Measurements from ENCODE around the gene ATF4.

DNA sequence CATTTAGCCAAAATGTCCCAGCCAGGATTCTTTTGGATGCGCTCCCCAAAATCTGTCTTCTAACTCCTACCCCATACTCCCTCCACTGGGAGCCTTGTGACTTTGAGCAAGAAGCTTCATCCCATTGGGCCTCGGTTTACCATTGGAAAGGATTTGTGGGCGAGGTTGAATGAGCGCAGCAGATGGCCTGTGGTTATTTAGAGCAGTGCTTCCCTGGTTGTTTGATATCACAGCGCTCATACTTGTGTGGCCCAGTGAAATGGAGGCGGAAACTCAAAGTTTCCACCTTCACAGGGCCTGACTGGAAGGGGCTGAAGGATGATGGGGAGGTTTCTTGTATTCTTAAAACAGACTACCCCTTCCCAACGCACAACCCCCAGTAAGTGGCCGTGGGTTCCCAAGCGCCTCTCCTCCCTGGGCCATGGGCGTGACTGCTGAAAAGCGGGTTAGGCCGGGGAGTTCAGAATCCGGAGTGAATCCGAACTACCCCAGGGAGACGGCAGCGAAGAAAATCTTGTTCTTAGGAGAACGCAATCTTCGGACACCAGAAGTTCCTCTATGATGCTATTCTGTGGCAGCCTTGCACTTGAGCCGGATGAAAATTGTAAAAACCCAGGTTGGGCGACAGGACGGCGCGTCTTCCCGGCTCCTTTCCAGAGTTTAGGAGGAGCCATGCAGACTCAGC, 1.2 kb upstream of the ATF4 start:
- TF ChIP-seq, protein P1, sequence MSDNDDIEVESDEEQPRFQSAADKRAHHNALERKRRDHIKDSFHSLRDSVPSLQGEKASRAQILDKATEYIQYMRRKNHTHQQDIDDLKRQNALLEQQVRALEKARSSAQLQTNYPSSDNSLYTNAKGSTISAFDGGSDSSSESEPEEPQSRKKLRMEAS (IDR thresholded peaks at IDR 0.05): no peak
- TF ChIP-seq, protein P2, sequence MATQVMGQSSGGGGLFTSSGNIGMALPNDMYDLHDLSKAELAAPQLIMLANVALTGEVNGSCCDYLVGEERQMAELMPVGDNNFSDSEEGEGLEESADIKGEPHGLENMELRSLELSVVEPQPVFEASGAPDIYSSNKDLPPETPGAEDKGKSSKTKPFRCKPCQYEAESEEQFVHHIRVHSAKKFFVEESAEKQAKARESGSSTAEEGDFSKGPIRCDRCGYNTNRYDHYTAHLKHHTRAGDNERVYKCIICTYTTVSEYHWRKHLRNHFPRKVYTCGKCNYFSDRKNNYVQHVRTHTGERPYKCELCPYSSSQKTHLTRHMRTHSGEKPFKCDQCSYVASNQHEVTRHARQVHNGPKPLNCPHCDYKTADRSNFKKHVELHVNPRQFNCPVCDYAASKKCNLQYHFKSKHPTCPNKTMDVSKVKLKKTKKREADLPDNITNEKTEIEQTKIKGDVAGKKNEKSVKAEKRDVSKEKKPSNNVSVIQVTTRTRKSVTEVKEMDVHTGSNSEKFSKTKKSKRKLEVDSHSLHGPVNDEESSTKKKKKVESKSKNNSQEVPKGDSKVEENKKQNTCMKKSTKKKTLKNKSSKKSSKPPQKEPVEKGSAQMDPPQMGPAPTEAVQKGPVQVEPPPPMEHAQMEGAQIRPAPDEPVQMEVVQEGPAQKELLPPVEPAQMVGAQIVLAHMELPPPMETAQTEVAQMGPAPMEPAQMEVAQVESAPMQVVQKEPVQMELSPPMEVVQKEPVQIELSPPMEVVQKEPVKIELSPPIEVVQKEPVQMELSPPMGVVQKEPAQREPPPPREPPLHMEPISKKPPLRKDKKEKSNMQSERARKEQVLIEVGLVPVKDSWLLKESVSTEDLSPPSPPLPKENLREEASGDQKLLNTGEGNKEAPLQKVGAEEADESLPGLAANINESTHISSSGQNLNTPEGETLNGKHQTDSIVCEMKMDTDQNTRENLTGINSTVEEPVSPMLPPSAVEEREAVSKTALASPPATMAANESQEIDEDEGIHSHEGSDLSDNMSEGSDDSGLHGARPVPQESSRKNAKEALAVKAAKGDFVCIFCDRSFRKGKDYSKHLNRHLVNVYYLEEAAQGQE (IDR thresholded peaks at IDR 0.05; ENCODE audit: low read depth): no peak
- TF ChIP-seq YY1 (IDR thresholded peaks at IDR 0.05; ENCODE audit: extremely low read depth, insufficient replicate concordance, low read depth, low read length): no peak
- TF ChIP-seq, protein P3, sequence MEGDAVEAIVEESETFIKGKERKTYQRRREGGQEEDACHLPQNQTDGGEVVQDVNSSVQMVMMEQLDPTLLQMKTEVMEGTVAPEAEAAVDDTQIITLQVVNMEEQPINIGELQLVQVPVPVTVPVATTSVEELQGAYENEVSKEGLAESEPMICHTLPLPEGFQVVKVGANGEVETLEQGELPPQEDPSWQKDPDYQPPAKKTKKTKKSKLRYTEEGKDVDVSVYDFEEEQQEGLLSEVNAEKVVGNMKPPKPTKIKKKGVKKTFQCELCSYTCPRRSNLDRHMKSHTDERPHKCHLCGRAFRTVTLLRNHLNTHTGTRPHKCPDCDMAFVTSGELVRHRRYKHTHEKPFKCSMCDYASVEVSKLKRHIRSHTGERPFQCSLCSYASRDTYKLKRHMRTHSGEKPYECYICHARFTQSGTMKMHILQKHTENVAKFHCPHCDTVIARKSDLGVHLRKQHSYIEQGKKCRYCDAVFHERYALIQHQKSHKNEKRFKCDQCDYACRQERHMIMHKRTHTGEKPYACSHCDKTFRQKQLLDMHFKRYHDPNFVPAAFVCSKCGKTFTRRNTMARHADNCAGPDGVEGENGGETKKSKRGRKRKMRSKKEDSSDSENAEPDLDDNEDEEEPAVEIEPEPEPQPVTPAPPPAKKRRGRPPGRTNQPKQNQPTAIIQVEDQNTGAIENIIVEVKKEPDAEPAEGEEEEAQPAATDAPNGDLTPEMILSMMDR (IDR thresholded peaks at IDR 0.05 in 2 of 3, conservative IDR thresholded peaks at IDR 0.05 in 1 of 3; ENCODE audit: borderline replicate concordance in 1 of 3, insufficient read depth in 1 of 3, low read depth in 2 of 3, low read length in 2 of 3): no peak
- TF ChIP-seq POLR2A (IDR thresholded peaks at IDR 0.05; ENCODE audit: borderline replicate concordance, extremely low read depth, insufficient read depth, insufficient read length): peak; percentile 57
- TF ChIP-seq RAD21 (IDR thresholded peaks at IDR 0.05; ENCODE audit: low read depth): no peak
- TF ChIP-seq, protein P4, sequence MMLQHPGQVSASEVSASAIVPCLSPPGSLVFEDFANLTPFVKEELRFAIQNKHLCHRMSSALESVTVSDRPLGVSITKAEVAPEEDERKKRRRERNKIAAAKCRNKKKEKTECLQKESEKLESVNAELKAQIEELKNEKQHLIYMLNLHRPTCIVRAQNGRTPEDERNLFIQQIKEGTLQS (IDR thresholded peaks at IDR 0.05): no peak
- TF ChIP-seq EZH2 (IDR thresholded peaks at IDR 0.05): no peak
- TF ChIP-seq ZNF274 (IDR thresholded peaks at IDR 0.05; ENCODE audit: low read depth, low read length): no peak
- no peak for TF ChIP-seq SIN3A (IDR thresholded peaks at IDR 0.05; ENCODE audit: low read depth)
- no peak for TF ChIP-seq POLR2AphosphoS5 (IDR thresholded peaks at IDR 0.05; ENCODE audit: low read depth, low read length)
